HG02678 (cell line): ENCODE measurements around the gene FCN3.

Experiments
- ATAC-seq: cut with Tn5 transposase; IDR thresholded peaks from one replicate; pipeline ENCODE4 v1.9.1; 2021; ENCODE audit warnings: mild to moderate bottlenecking, moderate library complexity; ENCODE audit not compliant: unreplicated experiment

FCN3 gene

GRCh38 chr1:27381969-27382762 is 7.5 kb upstream of the FCN3 start:
- no peak for ATAC-seq

- no peak for ATAC-seq
These were observed 6.4 kb upstream of the FCN3 start for GRCh38 chr1:27380766-27381733.

- no peak for ATAC-seq
These were observed 5.6 kb upstream of the FCN3 start for GRCh38 chr1:27380224-27380623.

GRCh38 chr1:27379564-27380122 is 5.0 kb upstream of the FCN3 start:
- ATAC-seq: no peak

- ATAC-seq: no peak
These were observed 3.3 kb upstream of the FCN3 start for GRCh38 chr1:27377760-27378495.

GRCh38 chr1:27372808-27373690 is 1.6 kb downstream of the FCN3 start:
- ATAC-seq: no peak

- ATAC-seq: no peak
These were observed 2.4 kb downstream of the FCN3 start for GRCh38 chr1:27372022-27372807.

- ATAC-seq: no peak
These were observed 5.6 kb downstream of the FCN3 start for GRCh38 chr1:27368869-27369582.

- no peak for ATAC-seq
These were observed 7.4 kb downstream of the FCN3 start for GRCh38 chr1:27367160-27367650.

- ATAC-seq: peak; percentile 43
These were observed 8.0 kb downstream of the FCN3 start, which contains the start of gene MAP3K6 for GRCh38 chr1:27366411-27367159. MAP3K6 (minus strand) TSS chr1:27366961; CDS start chr1:27366597, 364 bp downstream.

GRCh38 chr1:27366113-27366410 is 8.6 kb downstream of the FCN3 start:
- ATAC-seq: peak; percentile 31

- ATAC-seq: peak; percentile 37
These were observed 9.1 kb downstream of the FCN3 start for GRCh38 chr1:27365372-27366112.

GRCh38 chr1:27364696-27365371 is 9.8 kb downstream of the FCN3 start:
- peak; percentile 3 for ATAC-seq

GRCh38 chr1:27363766-27364695 is 10.6 kb downstream of the FCN3 start:
- ATAC-seq: no peak

GRCh38 chr1:27361553-27361952 is 13.1 kb downstream of the FCN3 start:
- no peak for ATAC-seq
